ENCODE measurements around the gene HMGCS2. TPM values are rescaled to one million over a fixed set of nuclear protein-coding genes. Genes with fewer than 3 reads are reported as not detected.
A peak's percentile ranks its signal among the peaks of the same experiment; 100 is the strongest.

The HMGCS2 gene
- total RNA-seq, 3 donors from 2014 or later, result 135 to 592 (median 270) TPM

DNA sequence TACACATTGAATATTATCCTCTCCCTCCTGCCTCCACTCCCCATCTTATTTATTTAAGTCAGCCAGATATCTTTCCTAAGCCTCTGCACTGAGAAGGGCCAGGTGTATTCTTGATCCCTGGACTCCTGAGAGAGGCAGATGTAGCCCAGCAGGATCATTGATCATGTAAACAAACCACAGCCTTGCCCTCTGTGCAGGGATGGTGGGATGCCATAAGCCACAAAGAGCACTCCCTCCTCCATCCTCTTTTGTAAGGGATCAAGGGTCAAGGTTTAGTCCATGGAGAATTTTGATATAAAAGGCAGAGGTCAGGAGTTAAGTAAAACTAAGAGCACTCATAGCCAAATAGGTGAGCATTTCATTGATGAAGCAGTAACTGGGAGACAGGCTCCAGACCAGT lies 39.7 kb downstream of the HMGCS2 start:
- ATAC-seq, result no peak
- intact Hi-C loops (cut with DNase I, micrococcal nuclease), result no loop called here
- Histone ChIP-seq H3K4me3 (no peak overlapping the region), H3K9me3 (no peaks in the 10 kb centered on the region), H3K4me1 (ENCODE audit: low read depth) (no peaks in the 10 kb centered on the region), H3K36me3 (ENCODE audit: low read depth) (no peaks in the 10 kb centered on the region)
- DNase-seq, result no peak
- TF ChIP-seq, protein P1, sequence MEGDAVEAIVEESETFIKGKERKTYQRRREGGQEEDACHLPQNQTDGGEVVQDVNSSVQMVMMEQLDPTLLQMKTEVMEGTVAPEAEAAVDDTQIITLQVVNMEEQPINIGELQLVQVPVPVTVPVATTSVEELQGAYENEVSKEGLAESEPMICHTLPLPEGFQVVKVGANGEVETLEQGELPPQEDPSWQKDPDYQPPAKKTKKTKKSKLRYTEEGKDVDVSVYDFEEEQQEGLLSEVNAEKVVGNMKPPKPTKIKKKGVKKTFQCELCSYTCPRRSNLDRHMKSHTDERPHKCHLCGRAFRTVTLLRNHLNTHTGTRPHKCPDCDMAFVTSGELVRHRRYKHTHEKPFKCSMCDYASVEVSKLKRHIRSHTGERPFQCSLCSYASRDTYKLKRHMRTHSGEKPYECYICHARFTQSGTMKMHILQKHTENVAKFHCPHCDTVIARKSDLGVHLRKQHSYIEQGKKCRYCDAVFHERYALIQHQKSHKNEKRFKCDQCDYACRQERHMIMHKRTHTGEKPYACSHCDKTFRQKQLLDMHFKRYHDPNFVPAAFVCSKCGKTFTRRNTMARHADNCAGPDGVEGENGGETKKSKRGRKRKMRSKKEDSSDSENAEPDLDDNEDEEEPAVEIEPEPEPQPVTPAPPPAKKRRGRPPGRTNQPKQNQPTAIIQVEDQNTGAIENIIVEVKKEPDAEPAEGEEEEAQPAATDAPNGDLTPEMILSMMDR (IDR thresholded peaks at IDR 0.05), result no peak

DNA sequence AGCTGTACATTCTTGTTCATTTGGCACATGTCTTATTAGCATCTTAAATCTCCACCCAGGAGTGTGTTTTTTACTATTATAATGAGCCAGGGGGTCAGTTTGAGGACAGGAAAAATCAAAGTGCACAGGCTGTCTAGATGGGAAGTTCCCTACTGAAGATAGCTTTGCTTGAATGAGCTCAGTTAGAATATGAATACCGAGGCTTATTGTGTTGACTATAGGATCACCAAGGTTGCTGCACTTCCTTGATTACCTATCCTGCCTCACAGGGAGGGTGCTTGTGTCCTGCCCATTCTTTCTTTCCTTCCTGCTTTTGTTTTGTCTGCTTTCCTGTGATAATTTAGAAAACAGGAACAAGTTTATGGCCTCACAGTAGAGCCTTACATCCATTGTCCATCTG lies 40.7 kb downstream of the HMGCS2 start:
- TF ChIP-seq, protein P1 (IDR thresholded peaks at IDR 0.05), result no peak
- intact Hi-C loops (cut with DNase I, micrococcal nuclease), result no loop called here
- Histone ChIP-seq H3K4me3 (no peak overlapping the region), H3K36me3 (ENCODE audit: low read depth) (no peaks in the 10 kb centered on the region), H3K9me3 (no peaks in the 10 kb centered on the region), H3K4me1 (ENCODE audit: low read depth) (no peaks in the 10 kb centered on the region)
- DNase-seq (no peak), ATAC-seq (peak; percentile 88)

DNA sequence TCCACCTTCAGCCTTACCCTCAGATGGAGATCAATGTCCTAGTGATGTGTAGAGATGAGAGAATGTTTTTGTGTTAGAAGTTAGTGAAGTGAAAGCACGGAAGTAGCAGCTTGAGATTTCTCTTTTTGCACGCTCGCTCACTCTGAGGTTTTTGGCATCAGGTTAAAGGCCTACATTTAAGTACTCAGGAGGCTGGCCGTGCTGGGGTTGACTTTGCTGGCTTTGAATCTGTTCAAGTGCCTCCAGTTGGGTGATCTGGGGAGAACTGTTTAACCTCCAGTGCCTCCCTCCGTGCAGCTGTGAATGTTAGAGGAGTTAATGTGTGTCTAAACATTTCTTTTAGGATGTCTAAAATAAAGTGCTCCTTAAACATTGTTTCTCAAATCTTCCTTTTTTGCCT lies 43.1 kb downstream of the HMGCS2 start:
- no peaks in the 10 kb centered on the region for H3K4me1 ChIP-seq (ENCODE audit: low read depth)
- DNase-seq, result no peak
- H3K36me3 ChIP-seq (ENCODE audit: low read depth), result no peaks in the 10 kb centered on the region
- H3K4me3 ChIP-seq, result no peak overlapping the region
- no peaks in the 10 kb centered on the region for H3K9me3 ChIP-seq
- intact Hi-C loops (cut with DNase I, micrococcal nuclease), result no loop called here
- TF ChIP-seq, protein P1 (IDR thresholded peaks at IDR 0.05), result no peak
- ATAC-seq, result no peak

DNA sequence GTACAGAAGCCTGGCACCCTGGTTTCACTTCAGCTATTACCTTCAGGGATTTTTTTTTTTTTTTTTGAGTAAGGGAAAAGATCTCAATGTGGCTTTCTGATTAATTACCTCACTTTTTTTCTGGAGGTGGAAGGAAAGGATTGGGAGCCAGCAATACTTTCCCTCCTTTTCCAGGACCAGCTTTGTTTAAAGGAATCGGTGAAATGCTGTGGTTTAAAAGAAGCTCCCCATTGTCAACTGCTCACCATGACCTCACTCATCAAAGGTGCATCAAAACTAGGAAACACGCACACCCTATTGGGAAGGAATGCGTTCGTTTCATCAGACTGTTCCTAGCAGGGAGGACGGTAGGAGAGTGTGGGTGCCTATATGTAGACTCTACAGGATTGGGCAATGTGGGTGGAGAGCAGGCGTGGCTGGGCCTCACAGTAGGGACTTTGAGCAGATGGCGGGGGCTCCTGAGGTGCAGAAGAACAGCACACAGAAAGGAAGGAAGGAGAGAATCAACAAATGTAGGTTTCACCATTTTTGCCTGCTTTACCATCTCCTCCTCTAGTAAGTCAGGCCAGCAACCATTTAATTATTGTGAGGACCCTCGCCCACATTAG lies 44.0 kb downstream of the HMGCS2 start:
- H3K4me3 ChIP-seq, result no peak overlapping the region
- TF ChIP-seq, protein P1 (IDR thresholded peaks at IDR 0.05), result no peak
- H3K4me1 ChIP-seq (ENCODE audit: low read depth), result no peaks in the 10 kb centered on the region
- DNase-seq, result no peak
- no peaks in the 10 kb centered on the region for H3K9me3 ChIP-seq
- ATAC-seq, result no peak
- intact Hi-C loops (cut with DNase I, micrococcal nuclease), result no loop called here
- H3K36me3 ChIP-seq (ENCODE audit: low read depth), result no peaks in the 10 kb centered on the region

DNA sequence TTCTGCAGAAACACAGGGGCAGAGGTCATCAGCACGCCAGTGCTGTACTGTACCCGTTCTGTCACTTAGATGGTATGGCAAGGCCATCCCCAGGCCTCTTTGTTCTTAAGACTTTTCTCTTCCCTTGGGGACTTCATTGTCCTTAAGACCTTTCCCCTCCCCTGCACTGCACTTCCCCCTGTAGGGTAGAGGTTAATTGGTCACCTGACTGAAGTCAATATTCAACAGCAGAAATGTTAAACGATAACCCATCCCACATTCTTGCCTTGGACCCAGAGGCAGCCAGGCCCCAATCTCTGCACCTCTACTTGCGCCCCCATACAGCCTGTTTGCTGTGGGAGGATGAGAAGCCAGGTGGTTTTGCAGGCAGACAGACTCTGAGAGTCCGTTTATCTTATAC lies 46.8 kb downstream of the HMGCS2 start:
- intact Hi-C loops (cut with DNase I, micrococcal nuclease), result no loop called here
- H3K9me3 ChIP-seq, result no peaks in the 10 kb centered on the region
- ATAC-seq (no peak), DNase-seq (no peak)
- H3K4me1 ChIP-seq (ENCODE audit: low read depth), result no peaks in the 10 kb centered on the region
- H3K36me3 ChIP-seq (ENCODE audit: low read depth), result no peaks in the 10 kb centered on the region
- TF ChIP-seq, protein P1 (IDR thresholded peaks at IDR 0.05), result no peak
- H3K4me3 ChIP-seq, result no peak overlapping the region

Data from mucosa of descending colon (tissue), 3 donors.